WTC11 (cell line): ENCODE data around the gene PTPN6. TPM values are rescaled to one million over a fixed set of nuclear protein-coding genes. Genes with fewer than 3 reads are reported as not detected.
A peak's percentile ranks its signal among the peaks of the same experiment; 100 is the strongest.

ENCODE experiments used
- CBFB ChIP-seq: sonication (generic); formaldehyde crosslinking; IDR thresholded peaks from 2 replicates; pipeline ENCODE4 v1.8.1; 2022; ENCODE audit warnings: mild to moderate bottlenecking, low read depth, missing genetic modification reagents
- CREB1 ChIP-seq: sonication (generic); formaldehyde crosslinking; IDR thresholded peaks from 2 replicates; pipeline ENCODE4 v1.8.0; 2023; ENCODE audit warnings: mild to moderate bottlenecking, missing genetic modification reagents
- ETV6 ChIP-seq: sonication (generic); formaldehyde crosslinking; IDR thresholded peaks from 2 replicates; pipeline ENCODE4 v1.8.1; 2022; ENCODE audit warnings: mild to moderate bottlenecking, missing genetic modification reagents
- FOXK1 ChIP-seq: sonication (generic); formaldehyde crosslinking; IDR thresholded peaks from 2 replicates; pipeline ENCODE4 v1.8.0; 2022; ENCODE audit warnings: mild to moderate bottlenecking, moderate library complexity, missing genetic modification reagents
- GABPB1 ChIP-seq: sonication (generic); formaldehyde crosslinking; IDR thresholded peaks from 2 replicates; pipeline ENCODE4 v1.8.1; 2023; ENCODE audit warnings: mild to moderate bottlenecking, missing genetic modification reagents
- GRHL2 ChIP-seq: fragments of 250-450 bp; sonication (Bioruptor Pico); IDR thresholded peaks from 2 replicates; pipeline ENCODE4 v1.8.0; 2022; ENCODE audit warnings: mild to moderate bottlenecking, moderate library complexity; ENCODE audit not compliant: insufficient replicate concordance, severe bottlenecking
- JUN ChIP-seq: sonication (generic); formaldehyde crosslinking; IDR thresholded peaks from 2 replicates; pipeline ENCODE4 v1.8.0; 2023; ENCODE audit warnings: mild to moderate bottlenecking, missing genetic modification reagents
- KAT7 ChIP-seq: sonication (generic); formaldehyde crosslinking; IDR thresholded peaks from 2 replicates; pipeline ENCODE4 v1.8.1; 2023; ENCODE audit warnings: missing genetic modification reagents, mild to moderate bottlenecking, borderline replicate concordance
- MXD4 ChIP-seq: fragments of 250-450 bp; sonication (Bioruptor Pico); IDR thresholded peaks from 2 replicates; pipeline ENCODE4 v1.8.0; 2021; ENCODE audit warnings: mild to moderate bottlenecking, moderate library complexity, borderline replicate concordance
- NFATC4 ChIP-seq: fragments of 250-450 bp; sonication (Bioruptor Pico); IDR thresholded peaks from 2 replicates; pipeline ENCODE4 v1.9.0; 2021; ENCODE audit warnings: mild to moderate bottlenecking
- NFE2L1 ChIP-seq: sonication (generic); formaldehyde crosslinking; IDR thresholded peaks from 2 replicates; pipeline ENCODE4 v1.8.1; 2023; ENCODE audit warnings: missing genetic modification reagents
- NR3C1 ChIP-seq: sonication (generic); formaldehyde crosslinking; conservative IDR thresholded peaks from 2 replicates; pipeline ENCODE4 v1.8.1; 2023; ENCODE audit warnings: low read depth, mild to moderate bottlenecking, missing genetic modification reagents
- PRRX2 ChIP-seq: fragments of 250-450 bp; sonication (Bioruptor Pico); IDR thresholded peaks from 2 replicates; pipeline ENCODE4 v1.8.0; 2021; ENCODE audit warnings: mild to moderate bottlenecking
- SMAD3 ChIP-seq: sonication (generic); formaldehyde crosslinking; IDR thresholded peaks from 2 replicates; pipeline ENCODE4 v1.8.0; 2022; ENCODE audit warnings: missing genetic modification reagents, mild to moderate bottlenecking, borderline replicate concordance
- SP1 ChIP-seq: sonication (generic); formaldehyde crosslinking; conservative IDR thresholded peaks from 2 replicates; pipeline ENCODE4 v1.8.1; 2022; ENCODE audit warnings: missing genetic modification reagents
- TEAD4 ChIP-seq: sonication (generic); formaldehyde crosslinking; IDR thresholded peaks from 2 replicates; pipeline ENCODE4 v1.8.0; 2022; ENCODE audit warnings: mild to moderate bottlenecking, missing genetic modification reagents
- ZNF138 ChIP-seq: sonication (generic); formaldehyde crosslinking; conservative IDR thresholded peaks from 2 replicates; pipeline ENCODE4 v1.8.1; 2022; ENCODE audit warnings: mild to moderate bottlenecking, moderate library complexity, missing genetic modification reagents
- ZNF263 ChIP-seq: sonication (generic); formaldehyde crosslinking; IDR thresholded peaks from 2 replicates; pipeline ENCODE4 v1.8.1; 2022; ENCODE audit warnings: low read depth, mild to moderate bottlenecking, moderate library complexity, missing genetic modification reagents
- ZNF317 ChIP-seq: sonication (generic); formaldehyde crosslinking; IDR thresholded peaks from 2 replicates; pipeline ENCODE4 v1.8.1; 2023; ENCODE audit warnings: low read depth, mild to moderate bottlenecking, moderate library complexity, missing genetic modification reagents, borderline replicate concordance
- ZNF416 ChIP-seq: fragments of 250-450 bp; sonication (Bioruptor Pico); IDR thresholded peaks from 2 replicates; pipeline ENCODE4 v1.9.0; 2021; ENCODE audit warnings: mild to moderate bottlenecking, inconsistent platforms
- total RNA-seq: library from RNA; stranded (reverse); gene quantifications from 3 replicates; pipeline ENCODE4 v1.2.3, GENCODE V29; 2021
- TF ChIP-seq, protein P1 (sequence below): fragments of 250-450 bp; sonication (Bioruptor Pico); IDR thresholded peaks from 2 replicates; pipeline ENCODE4 v1.8.0; 2021; ENCODE audit warnings: mild to moderate bottlenecking
- TF ChIP-seq, protein P2 (sequence below): sonication (generic); formaldehyde crosslinking; IDR thresholded peaks from 2 replicates; pipeline ENCODE4 v1.8.0; 2022; ENCODE audit warnings: missing genetic modification reagents
- TF ChIP-seq, protein P3 (sequence below): fragments of 250-450 bp; sonication (Bioruptor Pico); IDR thresholded peaks from 2 replicates; pipeline ENCODE4 v1.9.0; 2021; ENCODE audit warnings: mild to moderate bottlenecking
- TF ChIP-seq, protein P4 (sequence below): sonication (generic); formaldehyde crosslinking; IDR thresholded peaks from 2 replicates; pipeline ENCODE4 v1.8.1; 2022; ENCODE audit warnings: low read depth, missing genetic modification reagents, borderline replicate concordance
- TF ChIP-seq, protein P5 (sequence below): sonication (generic); formaldehyde crosslinking; conservative IDR thresholded peaks from 2 replicates; pipeline ENCODE4 v1.8.1; 2022; ENCODE audit warnings: mild to moderate bottlenecking, missing genetic modification reagents
- TF ChIP-seq, protein P6 (sequence below): sonication (generic); formaldehyde crosslinking; IDR thresholded peaks from 2 replicates; pipeline ENCODE4 v1.8.1; 2022; ENCODE audit warnings: mild to moderate bottlenecking, moderate library complexity, missing genetic modification reagents
- TF ChIP-seq, protein P7 (sequence below): sonication (generic); formaldehyde crosslinking; IDR thresholded peaks from 2 replicates; pipeline ENCODE4 v1.8.0; 2023; ENCODE audit warnings: mild to moderate bottlenecking, missing genetic modification reagents

The PTPN6 gene
- total RNA-seq, 1 experiment from 2014 or later, result 27.1 TPM

DNA sequence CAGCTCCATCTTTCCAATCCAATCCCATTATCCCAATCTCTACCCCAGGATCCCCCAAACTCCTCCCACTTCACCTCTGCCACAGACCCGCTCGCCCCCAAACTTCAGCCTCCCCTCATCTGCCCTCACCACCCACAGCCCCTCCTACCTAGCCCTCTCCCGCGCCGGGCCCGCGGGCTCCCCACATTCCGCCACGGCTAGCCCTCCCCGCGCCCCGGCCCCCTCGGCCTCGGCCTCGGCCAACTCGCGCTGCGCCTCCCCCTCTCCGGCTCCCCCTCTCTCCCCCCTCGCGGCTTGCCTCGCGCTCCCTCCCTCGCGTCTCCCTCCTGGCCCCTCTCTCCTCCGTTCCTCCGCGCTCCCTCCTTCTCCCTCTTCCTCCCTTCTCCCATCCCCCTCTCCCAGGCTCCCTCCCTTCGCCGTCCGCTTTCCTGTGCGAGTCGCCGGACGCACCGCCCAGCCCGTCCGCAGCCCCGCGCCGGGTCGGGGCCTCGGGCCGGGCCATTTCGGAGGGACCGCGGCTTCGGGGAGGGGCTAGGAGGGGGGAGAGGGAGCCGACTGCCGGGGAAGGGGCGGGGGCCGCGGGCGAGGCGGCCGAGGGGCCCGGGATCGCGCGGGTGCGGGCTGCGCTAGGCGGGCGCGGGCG lies 23.7 kb upstream of the PTPN6 start, which contains the start of gene ATN1 (continued):
- TF ChIP-seq, protein P1, sequence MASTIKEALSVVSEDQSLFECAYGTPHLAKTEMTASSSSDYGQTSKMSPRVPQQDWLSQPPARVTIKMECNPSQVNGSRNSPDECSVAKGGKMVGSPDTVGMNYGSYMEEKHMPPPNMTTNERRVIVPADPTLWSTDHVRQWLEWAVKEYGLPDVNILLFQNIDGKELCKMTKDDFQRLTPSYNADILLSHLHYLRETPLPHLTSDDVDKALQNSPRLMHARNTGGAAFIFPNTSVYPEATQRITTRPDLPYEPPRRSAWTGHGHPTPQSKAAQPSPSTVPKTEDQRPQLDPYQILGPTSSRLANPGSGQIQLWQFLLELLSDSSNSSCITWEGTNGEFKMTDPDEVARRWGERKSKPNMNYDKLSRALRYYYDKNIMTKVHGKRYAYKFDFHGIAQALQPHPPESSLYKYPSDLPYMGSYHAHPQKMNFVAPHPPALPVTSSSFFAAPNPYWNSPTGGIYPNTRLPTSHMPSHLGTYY (CRISPR knock-in tag), result no peak
- no peak for TF ChIP-seq GABPB1
- TF ChIP-seq CREB1, result no peak
- TF ChIP-seq NR3C1, result no peak
- TF ChIP-seq SP1 (CRISPR knock-in tag), result peak; percentile 61; the same call in 1 of the 2 replicates
- TF ChIP-seq, protein P2, sequence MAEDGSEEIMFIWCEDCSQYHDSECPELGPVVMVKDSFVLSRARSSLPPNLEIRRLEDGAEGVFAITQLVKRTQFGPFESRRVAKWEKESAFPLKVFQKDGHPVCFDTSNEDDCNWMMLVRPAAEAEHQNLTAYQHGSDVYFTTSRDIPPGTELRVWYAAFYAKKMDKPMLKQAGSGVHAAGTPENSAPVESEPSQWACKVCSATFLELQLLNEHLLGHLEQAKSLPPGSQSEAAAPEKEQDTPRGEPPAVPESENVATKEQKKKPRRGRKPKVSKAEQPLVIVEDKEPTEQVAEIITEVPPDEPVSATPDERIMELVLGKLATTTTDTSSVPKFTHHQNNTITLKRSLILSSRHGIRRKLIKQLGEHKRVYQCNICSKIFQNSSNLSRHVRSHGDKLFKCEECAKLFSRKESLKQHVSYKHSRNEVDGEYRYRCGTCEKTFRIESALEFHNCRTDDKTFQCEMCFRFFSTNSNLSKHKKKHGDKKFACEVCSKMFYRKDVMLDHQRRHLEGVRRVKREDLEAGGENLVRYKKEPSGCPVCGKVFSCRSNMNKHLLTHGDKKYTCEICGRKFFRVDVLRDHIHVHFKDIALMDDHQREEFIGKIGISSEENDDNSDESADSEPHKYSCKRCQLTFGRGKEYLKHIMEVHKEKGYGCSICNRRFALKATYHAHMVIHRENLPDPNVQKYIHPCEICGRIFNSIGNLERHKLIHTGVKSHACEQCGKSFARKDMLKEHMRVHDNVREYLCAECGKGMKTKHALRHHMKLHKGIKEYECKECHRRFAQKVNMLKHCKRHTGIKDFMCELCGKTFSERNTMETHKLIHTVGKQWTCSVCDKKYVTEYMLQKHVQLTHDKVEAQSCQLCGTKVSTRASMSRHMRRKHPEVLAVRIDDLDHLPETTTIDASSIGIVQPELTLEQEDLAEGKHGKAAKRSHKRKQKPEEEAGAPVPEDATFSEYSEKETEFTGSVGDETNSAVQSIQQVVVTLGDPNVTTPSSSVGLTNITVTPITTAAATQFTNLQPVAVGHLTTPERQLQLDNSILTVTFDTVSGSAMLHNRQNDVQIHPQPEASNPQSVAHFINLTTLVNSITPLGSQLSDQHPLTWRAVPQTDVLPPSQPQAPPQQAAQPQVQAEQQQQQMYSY, result peak; percentile 79
- TF ChIP-seq, protein P3, sequence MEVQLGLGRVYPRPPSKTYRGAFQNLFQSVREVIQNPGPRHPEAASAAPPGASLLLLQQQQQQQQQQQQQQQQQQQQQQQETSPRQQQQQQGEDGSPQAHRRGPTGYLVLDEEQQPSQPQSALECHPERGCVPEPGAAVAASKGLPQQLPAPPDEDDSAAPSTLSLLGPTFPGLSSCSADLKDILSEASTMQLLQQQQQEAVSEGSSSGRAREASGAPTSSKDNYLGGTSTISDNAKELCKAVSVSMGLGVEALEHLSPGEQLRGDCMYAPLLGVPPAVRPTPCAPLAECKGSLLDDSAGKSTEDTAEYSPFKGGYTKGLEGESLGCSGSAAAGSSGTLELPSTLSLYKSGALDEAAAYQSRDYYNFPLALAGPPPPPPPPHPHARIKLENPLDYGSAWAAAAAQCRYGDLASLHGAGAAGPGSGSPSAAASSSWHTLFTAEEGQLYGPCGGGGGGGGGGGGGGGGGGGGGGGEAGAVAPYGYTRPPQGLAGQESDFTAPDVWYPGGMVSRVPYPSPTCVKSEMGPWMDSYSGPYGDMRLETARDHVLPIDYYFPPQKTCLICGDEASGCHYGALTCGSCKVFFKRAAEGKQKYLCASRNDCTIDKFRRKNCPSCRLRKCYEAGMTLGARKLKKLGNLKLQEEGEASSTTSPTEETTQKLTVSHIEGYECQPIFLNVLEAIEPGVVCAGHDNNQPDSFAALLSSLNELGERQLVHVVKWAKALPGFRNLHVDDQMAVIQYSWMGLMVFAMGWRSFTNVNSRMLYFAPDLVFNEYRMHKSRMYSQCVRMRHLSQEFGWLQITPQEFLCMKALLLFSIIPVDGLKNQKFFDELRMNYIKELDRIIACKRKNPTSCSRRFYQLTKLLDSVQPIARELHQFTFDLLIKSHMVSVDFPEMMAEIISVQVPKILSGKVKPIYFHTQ (CRISPR knock-in tag), result no peak
- no peak for TF ChIP-seq MXD4
- TF ChIP-seq KAT7 (CRISPR knock-in tag), result peak; percentile 98; the same call in 1 of the 2 replicates
- no peak for TF ChIP-seq ZNF317 (CRISPR knock-in tag)
- no peak for TF ChIP-seq ZNF416 (CRISPR knock-in tag)
- TF ChIP-seq PRRX2 (CRISPR knock-in tag), result no peak
- TF ChIP-seq, protein P4, sequence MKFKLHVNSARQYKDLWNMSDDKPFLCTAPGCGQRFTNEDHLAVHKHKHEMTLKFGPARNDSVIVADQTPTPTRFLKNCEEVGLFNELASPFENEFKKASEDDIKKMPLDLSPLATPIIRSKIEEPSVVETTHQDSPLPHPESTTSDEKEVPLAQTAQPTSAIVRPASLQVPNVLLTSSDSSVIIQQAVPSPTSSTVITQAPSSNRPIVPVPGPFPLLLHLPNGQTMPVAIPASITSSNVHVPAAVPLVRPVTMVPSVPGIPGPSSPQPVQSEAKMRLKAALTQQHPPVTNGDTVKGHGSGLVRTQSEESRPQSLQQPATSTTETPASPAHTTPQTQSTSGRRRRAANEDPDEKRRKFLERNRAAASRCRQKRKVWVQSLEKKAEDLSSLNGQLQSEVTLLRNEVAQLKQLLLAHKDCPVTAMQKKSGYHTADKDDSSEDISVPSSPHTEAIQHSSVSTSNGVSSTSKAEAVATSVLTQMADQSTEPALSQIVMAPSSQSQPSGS, result no peak
- TF ChIP-seq NFATC4 (CRISPR knock-in tag), result no peak
- TF ChIP-seq ZNF138 (CRISPR knock-in tag), result no peak
- TF ChIP-seq, protein P5, sequence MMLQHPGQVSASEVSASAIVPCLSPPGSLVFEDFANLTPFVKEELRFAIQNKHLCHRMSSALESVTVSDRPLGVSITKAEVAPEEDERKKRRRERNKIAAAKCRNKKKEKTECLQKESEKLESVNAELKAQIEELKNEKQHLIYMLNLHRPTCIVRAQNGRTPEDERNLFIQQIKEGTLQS (CRISPR knock-in tag), result no peak
- peak; percentile 73; the same call in 1 of the 2 replicates for TF ChIP-seq NFE2L1
- TF ChIP-seq SMAD3 (CRISPR knock-in tag), result no peak
- TF ChIP-seq ZNF263 (CRISPR knock-in tag), result no peak
- TF ChIP-seq JUN (CRISPR knock-in tag), result no peak
- TF ChIP-seq, protein P6, sequence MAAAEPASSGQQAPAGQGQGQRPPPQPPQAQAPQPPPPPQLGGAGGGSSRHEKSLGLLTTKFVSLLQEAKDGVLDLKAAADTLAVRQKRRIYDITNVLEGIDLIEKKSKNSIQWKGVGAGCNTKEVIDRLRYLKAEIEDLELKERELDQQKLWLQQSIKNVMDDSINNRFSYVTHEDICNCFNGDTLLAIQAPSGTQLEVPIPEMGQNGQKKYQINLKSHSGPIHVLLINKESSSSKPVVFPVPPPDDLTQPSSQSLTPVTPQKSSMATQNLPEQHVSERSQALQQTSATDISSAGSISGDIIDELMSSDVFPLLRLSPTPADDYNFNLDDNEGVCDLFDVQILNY (CRISPR knock-in tag), result no peak
- peak; percentile 75; the same call in 1 of the 2 replicates for TF ChIP-seq FOXK1 (CRISPR knock-in tag)
- TF ChIP-seq CBFB (CRISPR knock-in tag), result no peak
- TF ChIP-seq ETV6 (CRISPR knock-in tag), result no peak
- TF ChIP-seq, protein P7, sequence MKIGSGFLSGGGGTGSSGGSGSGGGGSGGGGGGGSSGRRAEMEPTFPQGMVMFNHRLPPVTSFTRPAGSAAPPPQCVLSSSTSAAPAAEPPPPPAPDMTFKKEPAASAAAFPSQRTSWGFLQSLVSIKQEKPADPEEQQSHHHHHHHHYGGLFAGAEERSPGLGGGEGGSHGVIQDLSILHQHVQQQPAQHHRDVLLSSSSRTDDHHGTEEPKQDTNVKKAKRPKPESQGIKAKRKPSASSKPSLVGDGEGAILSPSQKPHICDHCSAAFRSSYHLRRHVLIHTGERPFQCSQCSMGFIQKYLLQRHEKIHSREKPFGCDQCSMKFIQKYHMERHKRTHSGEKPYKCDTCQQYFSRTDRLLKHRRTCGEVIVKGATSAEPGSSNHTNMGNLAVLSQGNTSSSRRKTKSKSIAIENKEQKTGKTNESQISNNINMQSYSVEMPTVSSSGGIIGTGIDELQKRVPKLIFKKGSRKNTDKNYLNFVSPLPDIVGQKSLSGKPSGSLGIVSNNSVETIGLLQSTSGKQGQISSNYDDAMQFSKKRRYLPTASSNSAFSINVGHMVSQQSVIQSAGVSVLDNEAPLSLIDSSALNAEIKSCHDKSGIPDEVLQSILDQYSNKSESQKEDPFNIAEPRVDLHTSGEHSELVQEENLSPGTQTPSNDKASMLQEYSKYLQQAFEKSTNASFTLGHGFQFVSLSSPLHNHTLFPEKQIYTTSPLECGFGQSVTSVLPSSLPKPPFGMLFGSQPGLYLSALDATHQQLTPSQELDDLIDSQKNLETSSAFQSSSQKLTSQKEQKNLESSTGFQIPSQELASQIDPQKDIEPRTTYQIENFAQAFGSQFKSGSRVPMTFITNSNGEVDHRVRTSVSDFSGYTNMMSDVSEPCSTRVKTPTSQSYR (CRISPR knock-in tag), result peak; percentile 90
- TF ChIP-seq GRHL2 (CRISPR knock-in tag), result no peak
- TF ChIP-seq TEAD4, result no peak
